ENCODE data around the gene OXER1. TPM values are rescaled to one million over a fixed set of nuclear protein-coding genes. Genes with fewer than 3 reads are reported as not detected.
"Not testable (repeated sequence)": the region's sequence is repeated elsewhere in the genome, so short reads cannot be mapped to it uniquely, and the experiment has no call there.

Gene OXER1
- total RNA-seq, 2 donors from 2014 or later: 0.37 to 0.53 TPM

DNA sequence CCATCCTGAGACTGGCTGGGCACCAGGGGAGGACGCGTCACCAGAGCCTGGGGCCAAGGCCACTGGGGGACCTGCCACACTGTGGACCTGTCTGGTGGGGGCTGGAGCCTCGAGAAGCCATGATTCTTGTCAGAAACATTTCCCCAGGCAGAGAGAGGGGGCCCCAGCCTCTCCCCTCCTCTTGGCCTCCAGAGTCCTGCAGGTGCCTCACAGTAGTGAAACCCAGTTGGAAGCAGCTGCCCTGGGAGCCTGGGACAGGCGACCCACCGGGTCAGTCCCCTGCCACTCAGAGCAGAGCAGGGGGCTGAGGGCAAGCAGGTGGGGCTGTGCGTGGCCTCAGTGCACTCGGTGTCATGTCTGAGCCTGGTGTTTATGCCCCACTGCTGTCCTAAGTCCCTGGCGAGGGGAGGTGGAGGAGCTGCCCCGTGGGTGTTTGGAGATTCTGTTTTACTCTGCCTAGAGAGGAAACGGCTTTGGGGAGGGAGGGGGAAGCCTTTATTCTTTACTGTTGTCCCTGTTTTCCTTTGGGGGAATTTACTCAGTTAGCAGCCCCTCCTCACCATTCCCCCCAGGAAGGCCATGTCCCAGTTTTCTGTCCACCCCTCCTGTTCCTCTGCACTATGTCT, 7.7 kb downstream of the OXER1 start:
- intact Hi-C loops (cut with DNase I): no loop called here
- DNase-seq (no peak), ATAC-seq (no peak)

DNA sequence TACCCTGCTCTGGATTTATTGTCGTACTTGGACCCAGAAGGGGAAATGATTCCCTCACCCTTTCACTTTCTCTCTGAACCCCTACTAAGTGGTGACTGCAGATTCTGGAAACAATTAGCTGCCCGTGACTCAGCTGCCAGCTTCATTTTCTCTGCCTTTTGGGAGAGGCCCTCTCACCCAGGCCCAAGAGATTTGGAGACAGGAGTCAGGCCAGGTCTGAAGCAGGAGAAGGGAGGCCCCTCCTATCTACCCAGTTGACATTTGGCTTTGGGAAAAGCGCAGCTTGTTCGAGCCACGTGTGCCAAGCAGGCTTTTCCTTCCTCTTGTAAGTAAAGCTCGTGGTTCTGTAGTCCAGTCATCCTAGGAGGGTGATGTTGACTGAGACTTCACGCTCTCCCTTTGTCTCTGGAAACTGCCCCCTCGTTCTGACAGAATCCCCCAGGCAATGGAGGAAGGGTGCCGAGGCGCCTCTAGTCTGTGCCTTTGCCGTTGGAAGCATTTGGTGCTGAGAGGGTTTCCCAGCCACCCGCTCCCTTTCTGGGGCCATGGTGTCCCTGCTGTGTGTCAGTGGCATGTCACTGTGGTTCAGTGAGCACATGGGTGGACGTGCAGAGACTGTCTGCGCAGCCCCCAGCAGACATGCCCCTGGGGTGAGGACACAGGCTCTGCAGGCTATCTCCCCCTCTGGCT, 8.6 kb downstream of the OXER1 start:
- peak; percentile 7 to 31 for ATAC-seq
- intact Hi-C loops (cut with DNase I): no loop called here
- DNase-seq: no peak

DNA sequence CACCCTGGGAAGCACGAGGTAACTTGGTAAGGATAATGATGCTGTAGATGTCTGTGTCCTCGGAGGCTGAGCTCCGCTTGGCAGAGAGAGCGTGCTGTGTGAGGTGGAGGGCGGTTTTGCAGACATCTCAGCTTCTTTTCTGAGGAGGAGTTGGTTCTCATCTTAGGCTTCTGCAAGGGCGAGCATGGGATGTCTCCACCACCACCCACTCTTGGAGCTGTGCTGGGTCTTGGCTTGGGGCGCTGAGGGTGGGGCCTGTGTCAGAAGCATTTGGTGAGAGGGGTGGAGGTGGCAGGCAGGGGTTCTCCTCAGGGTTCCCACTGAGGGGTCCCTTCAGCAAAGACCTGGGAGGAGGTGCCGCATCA, 9.2 kb downstream of the OXER1 start:
- DNase-seq (no peak), ATAC-seq (no peak)
- intact Hi-C loops (cut with DNase I): no loop called here

DNA sequence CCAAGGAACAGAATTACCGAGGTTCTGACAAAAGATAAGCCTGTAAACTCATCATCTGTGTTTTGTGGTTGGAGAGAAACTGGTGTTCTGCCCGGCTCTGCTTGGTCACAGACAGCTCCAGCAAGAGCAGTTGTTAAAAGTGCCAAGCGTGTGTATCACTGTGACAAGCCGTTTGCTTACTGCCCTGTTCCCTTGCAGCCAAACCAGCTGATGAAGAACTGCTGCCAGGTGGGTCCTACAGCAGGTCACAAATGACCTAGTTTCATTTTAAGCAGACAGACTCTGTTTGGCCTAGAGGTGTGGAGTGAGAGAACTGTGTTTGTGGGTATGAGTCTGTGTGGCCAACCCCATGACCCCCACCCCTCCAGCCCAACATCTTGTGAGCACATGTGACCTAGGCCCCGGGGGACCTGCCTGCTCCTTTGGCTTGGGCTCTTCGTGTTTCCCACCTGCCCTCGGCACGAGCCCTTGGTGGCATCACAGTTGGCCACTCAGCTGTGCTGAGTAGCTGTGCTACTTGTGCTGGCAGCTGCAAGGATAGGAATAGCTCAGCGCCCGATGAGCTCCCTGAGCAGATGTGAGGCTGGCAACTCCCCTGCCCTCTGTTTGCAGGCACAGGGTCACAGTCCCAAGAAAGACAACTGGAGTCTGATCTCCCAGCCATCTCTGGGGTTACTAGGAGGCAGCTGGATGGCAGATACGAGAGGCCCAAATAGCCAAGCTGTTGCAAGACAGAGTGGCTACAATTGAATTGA, 9.7 kb downstream of the OXER1 start:
- DNase-seq (no peak), ATAC-seq (peak; percentile 45 to 64)
- intact Hi-C loops (cut with DNase I): no loop called here

DNA sequence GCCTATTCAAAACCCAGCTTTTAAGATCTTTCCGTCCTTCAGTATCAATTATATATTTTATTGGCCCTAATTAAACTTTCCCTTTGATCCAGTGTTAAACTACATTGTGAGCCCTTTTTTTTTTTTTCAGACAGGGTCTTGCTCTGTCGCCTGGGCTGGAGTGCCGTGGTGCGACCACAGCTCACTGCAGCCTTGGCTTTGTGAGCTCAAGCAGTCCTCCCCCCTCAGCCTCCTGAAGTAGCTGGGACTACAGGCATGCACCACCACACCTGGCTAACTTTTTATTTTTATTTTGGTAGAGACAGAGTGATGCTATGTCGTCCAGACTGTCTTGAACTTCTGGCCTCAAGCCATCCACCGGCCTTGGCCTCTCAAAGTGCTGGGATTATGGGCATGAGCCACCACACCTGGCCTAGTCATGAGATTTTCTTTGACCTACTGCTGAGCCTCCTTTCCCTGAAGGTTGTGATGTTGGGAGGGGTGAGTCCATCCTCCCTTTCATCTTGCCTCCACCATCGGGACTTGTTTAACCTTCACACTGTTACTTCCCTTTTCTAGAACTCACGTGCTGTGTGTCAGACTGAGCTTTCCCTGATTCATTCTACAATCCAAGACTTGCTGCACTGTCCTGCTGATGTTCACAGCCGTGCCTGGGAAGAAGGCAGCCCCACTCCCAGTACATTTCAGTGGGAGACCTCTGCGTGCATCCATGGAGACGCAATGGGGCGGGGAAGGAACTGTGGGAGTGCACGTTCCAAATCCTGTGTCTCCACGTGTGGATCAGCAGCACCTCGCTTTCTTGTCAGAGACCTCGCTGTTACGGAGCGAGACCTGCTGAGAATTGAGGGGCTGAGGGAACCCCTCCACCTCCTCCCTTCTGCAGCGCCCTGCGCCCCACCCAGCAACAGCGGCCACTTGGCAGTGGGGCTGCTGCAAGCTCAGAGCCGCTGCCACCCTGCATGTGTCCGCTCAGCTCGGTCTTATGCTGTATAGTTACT, 10.8 kb downstream of the OXER1 start:
- intact Hi-C loops (cut with DNase I): no loop called here
- ATAC-seq: peak in 1 of 2 donors; percentile 45

DNA sequence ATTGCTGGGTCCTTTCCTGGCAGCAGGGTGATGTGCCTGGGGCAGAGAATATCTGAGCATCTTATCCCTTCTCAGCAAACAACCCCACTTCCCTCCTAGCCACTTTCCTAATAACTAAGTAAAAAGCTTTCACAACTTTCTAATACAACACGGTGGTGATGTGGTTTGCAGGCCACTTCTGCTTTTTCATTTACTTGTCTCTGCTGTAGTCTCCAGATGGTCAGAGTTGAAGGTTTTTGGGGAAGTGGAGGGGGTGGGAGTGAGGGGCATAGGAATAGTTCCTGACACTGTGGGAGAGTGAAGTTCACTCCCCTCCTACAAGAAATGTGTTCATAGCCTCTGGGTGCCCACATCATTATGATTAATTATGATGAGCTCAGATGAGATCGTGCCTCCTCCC, 11.6 kb downstream of the OXER1 start:
- intact Hi-C loops (cut with DNase I): no loop called here
- ATAC-seq: peak in 1 of 2 donors; percentile 66
- DNase-seq: no peak

More for the DNA sequence above, 10.8 kb downstream of the OXER1 start:
- DNase-seq: no peak

DNA sequence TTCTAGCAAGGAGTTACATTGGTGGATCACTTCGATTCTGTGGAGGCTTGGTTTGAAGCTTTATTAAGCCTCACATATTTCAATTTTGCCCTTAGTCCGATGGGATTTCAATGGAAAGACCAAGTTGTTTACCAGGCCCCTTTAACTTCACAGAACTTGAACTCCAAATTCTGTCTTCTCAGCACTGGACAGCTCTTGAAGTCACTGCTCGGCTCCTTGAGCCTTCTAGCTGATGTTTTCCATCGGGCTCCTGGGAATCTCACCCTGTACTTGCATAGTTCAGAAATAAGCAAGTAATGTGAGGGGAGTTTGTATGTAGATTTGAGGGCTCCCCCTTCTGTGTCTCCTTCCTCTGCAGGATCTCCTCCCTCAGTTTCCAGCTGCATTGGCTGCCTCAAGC, 15.1 kb downstream of the OXER1 start:
- DNase-seq (no peak), ATAC-seq (no peak)
- intact Hi-C loops (cut with DNase I): no loop called here

DNA sequence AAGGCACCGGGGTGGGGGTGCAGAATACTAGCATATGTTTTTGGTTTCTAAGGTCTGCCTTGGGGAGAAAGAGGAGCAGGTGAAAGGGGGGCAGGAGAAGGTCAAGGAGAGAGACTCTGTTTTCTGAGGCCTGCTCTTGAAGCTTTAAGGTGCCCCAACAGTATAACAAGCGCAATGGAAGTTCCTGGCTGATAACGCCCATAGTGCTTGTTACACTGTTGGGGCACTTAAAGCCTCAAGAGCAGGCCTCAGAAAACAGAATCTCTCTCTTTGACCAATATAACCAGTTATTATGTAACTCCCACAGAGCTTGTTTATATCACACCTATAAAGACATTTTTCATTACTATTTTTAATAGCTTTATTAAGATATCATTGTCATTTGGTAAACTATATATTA, 16.5 kb downstream of the OXER1 start:
- intact Hi-C loops (cut with DNase I): no loop called here
- ATAC-seq: no peak
- no peak for DNase-seq

DNA sequence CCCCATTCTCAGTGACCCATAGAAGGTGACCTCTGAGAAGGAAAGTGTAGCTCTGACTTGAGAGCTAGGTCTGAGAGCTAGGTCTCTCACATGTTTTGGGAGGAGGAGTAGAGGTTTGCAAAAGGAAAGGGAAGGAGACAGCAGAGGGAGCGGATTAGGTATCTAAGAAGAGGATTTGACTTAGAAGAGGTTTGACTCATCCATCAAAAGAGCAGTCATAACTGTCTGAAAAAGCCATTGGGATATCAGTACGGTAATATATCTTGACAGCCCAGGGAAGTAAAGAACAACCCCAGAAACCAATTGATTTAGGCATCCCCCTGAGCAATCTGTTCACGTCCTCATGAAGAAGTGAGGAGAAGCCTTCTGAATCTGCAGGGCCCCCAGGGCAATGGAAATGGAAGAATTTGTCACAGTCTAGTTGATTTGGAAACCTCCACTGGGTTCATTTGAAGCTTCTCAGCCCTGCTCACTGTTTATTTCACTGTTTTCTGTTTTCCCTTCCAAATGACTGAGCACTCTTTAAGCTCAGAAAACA, 19.3 kb downstream of the OXER1 start:
- ATAC-seq: no peak
- intact Hi-C loops (cut with DNase I): no loop called here
- DNase-seq: no peak

DNA sequence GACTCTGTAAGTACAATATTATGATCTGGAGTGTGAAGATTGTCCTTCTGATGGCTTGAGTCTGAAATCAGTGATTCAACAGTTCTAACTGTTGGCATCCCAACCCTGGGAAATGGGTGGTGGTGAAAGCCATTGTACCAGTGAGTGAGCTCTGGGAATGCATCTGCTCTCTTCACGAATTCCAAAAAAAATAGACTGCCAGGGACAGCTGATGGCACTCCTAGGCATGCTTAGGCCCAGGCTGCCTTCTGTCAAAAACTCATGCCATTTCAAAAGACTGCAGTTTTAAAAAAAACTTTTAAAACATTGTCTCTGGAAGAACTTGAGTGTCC, 20.3 kb downstream of the OXER1 start:
- DNase-seq: no peak
- intact Hi-C loops (cut with DNase I): no loop called here
- ATAC-seq: no peak

DNA sequence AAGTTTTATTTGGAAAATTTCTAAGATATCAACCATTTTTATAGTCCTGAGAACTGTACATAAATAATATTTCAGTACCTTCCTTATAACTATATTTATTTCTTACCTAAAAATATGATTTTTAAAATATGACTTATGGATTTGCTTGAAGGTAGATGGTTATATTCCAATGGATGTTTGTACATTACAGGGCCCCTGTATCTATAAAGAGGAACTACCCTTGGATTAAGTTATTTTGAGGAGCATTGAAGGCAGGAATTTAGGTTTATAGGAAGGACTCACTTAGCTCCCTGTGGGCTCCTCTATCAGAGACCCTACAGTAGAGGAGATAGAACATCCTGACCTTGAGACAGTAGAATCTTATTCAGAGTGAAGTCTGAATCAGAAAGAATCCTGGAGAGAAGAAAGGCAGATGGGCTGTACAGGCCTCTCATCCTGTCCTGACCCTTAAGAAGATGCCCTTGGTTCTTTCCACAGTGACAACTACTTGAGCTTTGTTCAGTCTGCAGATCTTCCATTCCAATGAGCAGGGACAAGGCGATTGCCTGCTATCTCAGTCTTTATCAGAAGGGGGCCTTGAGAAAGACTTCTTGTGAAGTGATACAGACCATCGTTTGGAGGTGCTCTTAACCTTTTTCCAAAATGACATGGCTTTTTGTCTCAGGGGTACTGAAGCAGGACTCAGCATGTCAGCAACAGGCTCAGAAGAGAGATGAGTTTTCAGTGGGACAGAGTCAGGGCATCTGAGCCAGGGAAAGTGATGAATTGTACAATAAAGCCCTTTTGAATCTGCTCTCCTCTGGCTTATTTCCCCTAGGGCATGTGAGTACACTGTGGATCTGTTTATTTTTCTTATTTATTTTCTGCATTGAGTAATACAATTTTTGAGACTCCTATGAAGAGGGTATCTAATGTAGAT, 20.9 kb downstream of the OXER1 start:
- ATAC-seq: no peak
- intact Hi-C loops (cut with DNase I): no loop called here
- DNase-seq: no peak

DNA sequence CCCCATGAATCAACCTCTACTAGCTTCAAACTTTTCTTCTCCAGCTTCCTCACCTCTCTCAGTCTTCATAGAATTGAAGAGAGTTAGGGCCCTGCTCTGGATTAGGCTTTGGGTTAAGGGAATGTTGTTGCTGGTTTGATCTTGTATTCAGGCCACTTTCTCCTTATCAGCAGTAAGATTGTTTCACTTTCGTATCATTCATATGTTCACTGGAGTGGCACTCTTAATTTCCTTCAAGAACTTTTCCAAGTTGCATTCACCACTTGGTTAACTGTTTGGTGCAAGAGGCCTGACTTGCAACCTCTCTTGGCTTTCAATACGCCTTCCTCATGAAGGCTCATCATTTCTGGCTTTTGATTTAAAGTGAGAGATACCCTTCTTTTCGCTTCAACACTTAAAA, 22.8 kb downstream of the OXER1 start:
- intact Hi-C loops (cut with DNase I): no loop called here
- no peak for ATAC-seq
- no peak for DNase-seq

DNA sequence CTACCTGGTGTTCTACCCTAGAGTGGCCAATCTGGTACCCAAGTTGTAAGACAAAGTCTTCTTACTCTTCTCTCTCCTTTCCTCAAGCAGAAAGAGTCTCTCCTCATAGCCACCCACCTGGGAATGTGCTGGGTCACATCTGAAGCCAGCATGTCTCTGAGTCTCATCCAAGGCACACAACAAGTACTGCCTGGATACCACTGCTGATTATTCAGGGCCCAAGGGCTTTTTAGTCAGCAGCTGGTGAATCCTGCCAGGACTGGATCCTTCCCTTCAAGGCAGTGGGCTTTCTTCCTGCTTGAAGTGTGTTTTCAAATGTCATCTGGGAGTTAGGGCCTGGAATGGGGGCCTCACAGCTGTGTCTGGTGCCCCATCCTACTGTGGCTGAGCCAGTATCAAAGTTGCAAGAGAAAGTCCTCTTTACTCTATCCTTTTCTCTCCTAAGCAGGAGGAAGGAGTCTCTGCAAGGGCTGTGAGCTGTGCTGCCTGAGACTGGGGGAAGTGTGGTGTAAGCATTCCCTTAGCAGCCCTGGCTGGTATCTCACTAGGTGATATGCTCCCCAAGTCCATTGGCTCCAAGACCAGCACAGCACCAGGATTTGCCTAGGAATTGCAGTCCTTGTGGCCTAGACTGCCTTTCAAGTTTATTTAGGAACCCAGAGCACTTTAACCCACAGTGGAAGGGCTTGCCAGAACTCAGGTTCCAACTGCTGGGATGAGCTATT, 27.2 kb downstream of the OXER1 start:
- ATAC-seq (no peak), DNase-seq (no peak)
- intact Hi-C loops (cut with DNase I): no loop called here

DNA sequence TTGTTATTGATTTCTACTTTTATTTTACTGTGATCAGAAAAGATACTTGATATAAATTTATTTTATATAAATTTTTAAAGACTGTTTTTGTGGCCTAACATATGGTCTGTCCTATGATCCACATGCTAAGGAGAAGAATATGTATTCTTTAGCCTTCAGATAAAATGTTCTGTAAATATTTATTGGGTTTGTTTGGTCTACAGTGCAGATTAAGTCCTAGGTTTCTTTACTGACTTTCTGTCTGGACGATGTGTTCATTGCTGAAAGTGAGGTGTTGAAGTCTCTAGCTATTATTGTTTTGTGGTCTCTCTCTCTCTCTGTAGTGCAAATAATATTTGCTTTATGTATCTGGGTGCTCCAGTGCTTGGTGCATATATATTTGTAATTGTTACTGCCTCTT, 30.1 kb downstream of the OXER1 start:
- no peak for ATAC-seq
- intact Hi-C loops (cut with DNase I): no loop called here
- DNase-seq: no peak

DNA sequence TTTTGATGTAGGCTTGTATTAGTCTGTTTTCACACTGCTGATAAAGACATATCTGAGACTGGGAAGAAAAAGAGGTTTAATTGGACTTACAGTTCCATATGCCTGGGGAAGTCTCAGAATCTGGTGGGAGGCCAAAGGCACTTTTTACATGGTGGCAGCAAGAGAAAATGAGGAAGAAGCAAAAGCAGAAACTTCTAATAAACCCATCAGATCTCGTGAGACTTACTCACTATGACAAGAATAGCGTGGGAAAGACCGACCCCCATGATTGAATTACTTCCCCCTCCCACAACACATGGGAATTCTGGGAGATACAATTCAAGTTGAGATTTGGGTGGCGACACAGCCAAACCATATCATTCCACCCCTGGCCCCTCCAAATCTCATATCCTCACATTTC, 32.6 kb downstream of the OXER1 start:
- DNase-seq; intact Hi-C loops (cut with DNase I); ATAC-seq: not testable (repeated sequence)

DNA sequence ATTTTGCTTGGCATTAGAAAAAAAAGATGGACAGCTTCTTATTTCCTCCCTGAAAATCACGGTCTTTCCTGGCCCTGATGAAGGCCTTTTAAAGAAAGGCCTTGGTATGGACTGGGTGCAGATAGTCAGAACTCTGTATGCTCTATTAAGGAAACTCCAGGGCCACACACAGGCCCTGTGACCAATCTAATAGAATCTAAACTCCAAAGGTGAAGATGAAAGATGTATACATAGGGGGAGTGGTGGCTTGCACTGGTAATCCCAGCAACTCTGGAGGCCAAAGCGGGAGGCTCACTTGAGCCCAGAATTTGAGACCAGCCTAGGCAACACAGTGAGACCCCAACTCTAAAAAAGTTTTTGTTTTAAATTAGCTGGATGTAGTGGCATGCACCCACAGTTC, 37.3 kb downstream of the OXER1 start:
- no peak for DNase-seq
- no peak for ATAC-seq
- intact Hi-C loops (cut with DNase I): no loop called here

DNA sequence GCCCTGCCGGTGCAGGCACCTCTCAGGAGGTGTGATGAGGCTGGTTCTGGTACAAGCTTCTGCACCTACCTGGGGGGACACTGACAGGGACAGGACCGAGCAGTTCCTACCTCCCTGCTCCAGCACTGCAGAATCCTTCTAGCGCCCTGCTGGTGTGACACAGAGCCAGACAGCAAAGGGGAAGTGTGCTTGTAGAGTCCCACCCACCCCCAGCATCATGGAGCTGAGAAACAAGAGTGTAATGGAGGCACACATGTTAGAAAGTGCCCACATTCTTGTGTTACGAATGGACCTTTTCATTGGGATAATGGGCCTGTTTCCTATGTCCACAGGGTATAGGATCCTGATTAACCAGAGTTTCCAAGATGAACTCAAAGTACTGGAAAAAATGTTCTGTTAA, 38.3 kb downstream of the OXER1 start:
- ATAC-seq (peak in 1 of 2 donors; percentile 28), DNase-seq (no peak)
- intact Hi-C loops (cut with DNase I): no loop called here

DNA sequence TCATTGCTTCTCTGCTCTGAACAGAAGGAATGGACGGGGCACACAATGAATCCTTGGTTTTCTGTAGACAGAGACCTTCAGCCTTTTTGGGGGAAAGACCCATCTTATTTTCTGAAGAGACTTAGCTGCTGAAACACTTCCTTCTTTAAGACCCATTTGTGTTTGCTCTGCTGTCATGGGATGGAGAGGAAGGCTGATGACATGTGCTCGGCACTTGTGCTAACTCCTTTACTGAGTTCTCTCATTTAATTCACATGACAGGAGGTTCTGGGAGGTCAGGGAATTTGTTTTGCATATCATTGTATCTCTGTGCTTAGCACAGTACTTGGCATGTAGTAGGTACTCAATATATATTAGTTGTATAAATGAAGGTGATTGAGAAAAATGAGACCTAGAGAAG, 39.0 kb downstream of the OXER1 start:
- DNase-seq: no peak
- intact Hi-C loops (cut with DNase I): no loop called here
- ATAC-seq: no peak
